GM21786 (cell line): ENCODE results near the gene BRICD5.

Source experiments
- ATAC-seq: cut with Tn5 transposase; IDR thresholded peaks from one replicate; pipeline ENCODE4 v1.9.1; 2021; ENCODE audit not compliant: unreplicated experiment

Gene BRICD5

GRCh38 chr16:2165861-2166260 is 44.8 kb downstream of the BRICD5 start:
- no peak for ATAC-seq

DNA sequence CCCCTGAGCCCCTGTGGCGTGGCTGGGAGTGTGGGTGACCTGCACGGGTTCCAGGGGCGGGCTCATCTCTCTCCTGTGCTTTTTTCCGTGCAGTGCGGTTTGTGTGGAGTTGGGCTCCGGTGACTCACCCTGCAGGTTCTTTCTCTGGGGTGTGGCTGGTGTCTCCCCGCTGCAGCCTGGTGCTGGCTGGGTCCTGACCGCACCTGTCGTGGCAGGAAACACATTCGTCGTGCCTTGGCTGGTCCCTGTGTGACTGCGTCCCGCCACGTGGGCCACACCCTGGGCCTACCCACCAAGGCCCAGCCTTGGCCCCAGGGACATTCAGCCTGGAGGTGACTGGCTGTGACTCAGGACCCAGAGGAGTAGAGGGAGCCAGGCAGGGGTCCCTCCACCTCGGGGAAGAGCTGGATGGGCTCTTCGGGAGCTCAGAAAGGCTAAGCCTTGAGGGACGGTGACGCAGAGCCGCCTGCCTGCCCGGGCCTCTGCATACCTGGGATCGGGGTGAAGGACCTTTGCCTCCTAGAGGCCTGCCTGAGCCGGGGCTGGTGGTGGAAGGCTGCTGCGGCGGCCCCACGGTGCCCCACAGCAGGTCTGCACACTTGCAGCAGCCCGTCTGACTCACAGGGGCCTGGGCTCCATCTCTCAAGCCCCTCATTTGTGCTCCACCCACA is 47.3 kb downstream of the BRICD5 start:
- ATAC-seq, result no peak

- no peak for ATAC-seq
Measured at GRCh38 chr16:2162676-2163118, 48.0 kb downstream of the BRICD5 start.

DNA sequence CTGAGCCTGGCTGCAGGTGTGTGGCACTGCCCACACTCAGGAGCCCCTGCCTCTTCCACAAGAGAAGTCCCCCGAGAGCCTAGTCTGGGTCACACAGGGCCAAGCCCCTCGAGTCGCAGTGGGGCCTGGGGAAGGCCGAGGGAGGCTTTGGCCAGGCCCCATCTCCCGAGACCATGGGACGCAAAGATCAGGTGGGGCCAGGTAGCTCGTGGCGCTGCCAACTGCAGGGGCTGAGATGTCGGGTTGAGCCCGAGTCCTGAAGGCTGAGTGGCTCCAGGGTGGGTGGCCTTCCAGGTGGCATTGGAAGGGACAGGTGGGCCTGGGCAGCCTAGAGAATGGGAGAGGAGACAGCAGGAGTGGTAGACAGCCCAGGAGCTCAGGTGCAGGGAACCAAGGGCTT is 48.8 kb downstream of the BRICD5 start:
- ATAC-seq, result no peak

DNA sequence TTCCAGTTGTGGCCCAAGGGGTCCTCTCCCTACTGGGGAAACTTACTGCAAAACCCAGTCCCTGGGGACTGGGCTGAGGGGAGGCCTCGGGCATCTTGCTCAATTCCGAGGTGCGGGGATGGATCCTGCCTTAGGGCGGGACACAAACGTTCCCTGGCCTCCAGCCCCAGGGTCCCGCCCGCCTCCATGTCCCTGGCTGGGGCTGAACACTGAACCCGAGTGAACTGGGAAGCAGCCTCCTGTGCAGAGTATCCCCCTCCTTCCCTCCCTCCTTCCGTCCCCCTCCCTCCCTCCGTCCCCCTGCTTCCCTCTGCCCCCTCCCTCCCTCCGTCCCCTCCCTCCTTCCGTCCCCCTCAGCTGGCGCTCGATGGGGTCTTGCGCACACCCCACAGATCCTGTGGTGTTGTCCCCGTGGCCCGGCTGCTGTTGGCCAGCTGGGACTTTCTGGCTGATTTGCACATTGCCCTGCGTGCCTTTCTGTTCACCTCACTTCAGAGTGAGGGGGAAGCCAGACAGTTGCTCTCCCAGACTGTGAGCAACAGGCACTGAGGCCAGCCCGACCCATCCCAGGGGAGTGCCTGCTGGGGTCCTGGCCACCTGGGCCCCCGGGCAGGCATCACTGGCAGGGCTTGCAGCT is 49.6 kb downstream of the BRICD5 start:
- no peak for ATAC-seq
